Measurements from ENCODE around the gene PEX5L. TPM values are rescaled to one million over a fixed set of nuclear protein-coding genes. Genes with fewer than 3 reads are reported as not detected.

The PEX5L gene
- total and polyA plus RNA-seq, 12 donors, result 0.03 to 1.1 (median 0.16) TPM; not detected in 3

GRCh38 chr3:179871782-179872181 is 165.0 kb downstream of the PEX5L start:
- Histone ChIP-seq H3K36me3 (replicated peaks in 1 of 2) (no peaks in the 10 kb centered on the region), H3K4me1 (replicated peaks in 1 of 2) (no peaks in the 10 kb centered on the region), H3K4me3 (no peak overlapping the region), H3K27me3 (no peaks in the 10 kb centered on the region), H3K9me3 (replicated peaks in 1 of 3) (no peaks in the 10 kb centered on the region), H3K27ac (no peak overlapping the region)
- no peak for DNase-seq
- WGBS, 4 donors, result 65 to 77% (median 70%) methylated on average over 4 of the region's 4 CpGs
- intact Hi-C loops (cut with DNase I), result no loop called here
- TF ChIP-seq CTCF (IDR thresholded peaks at IDR 0.05) (no peak), POLR2A (IDR thresholded peaks at IDR 0.05) (no peak)

GRCh38 chr3:179868715-179869114 is 168.0 kb downstream of the PEX5L start:
- Histone ChIP-seq H3K36me3 (replicated peaks in 1 of 2) (no peaks in the 10 kb centered on the region), H3K27ac (no peak overlapping the region), H3K4me3 (no peak overlapping the region), H3K27me3 (no peaks in the 10 kb centered on the region), H3K9me3 (replicated peaks in 1 of 3) (no peaks in the 10 kb centered on the region), H3K4me1 (replicated peaks in 1 of 2) (no peaks in the 10 kb centered on the region)
- DNase-seq, result no peak
- 51 to 63% (median 55%) methylated on average over 5 of the region's 5 CpGs for WGBS, 4 donors
- intact Hi-C loops (cut with DNase I), result no loop called here
- TF ChIP-seq POLR2A (IDR thresholded peaks at IDR 0.05) (no peak), CTCF (IDR thresholded peaks at IDR 0.05) (no peak)

GRCh38 chr3:179867961-179868360 is 168.8 kb downstream of the PEX5L start:
- DNase-seq, result no peak
- Histone ChIP-seq H3K36me3 (replicated peaks in 1 of 2) (no peaks in the 10 kb centered on the region), H3K4me1 (replicated peaks in 1 of 2) (no peaks in the 10 kb centered on the region), H3K4me3 (no peak overlapping the region), H3K9me3 (replicated peaks in 1 of 3) (no peaks in the 10 kb centered on the region), H3K27ac (no peak overlapping the region), H3K27me3 (no peaks in the 10 kb centered on the region)
- no peak for TF ChIP-seq CTCF (IDR thresholded peaks at IDR 0.05)
- no peak for TF ChIP-seq POLR2A (IDR thresholded peaks at IDR 0.05)
- intact Hi-C loops (cut with DNase I), result no loop called here
- 88 to 100% (median 93%) methylated on average over 1 of the region's 1 CpG for WGBS, 4 donors

GRCh38 chr3:179865861-179866505 is 170.8 kb downstream of the PEX5L start:
- WGBS, 4 donors, result 62 to 71% (median 68%) methylated on average over 5 of the region's 5 CpGs

More at GRCh38 chr3:179865861-179866505, 170.8 kb downstream of the PEX5L start:
- H3K4me1 ChIP-seq (replicated peaks in 1 of 2), result no peaks in the 10 kb centered on the region
- intact Hi-C loops (cut with DNase I), result no loop called here
- no peak overlapping the region for H3K27ac ChIP-seq
- no peak for TF ChIP-seq POLR2A (IDR thresholded peaks at IDR 0.05)
- TF ChIP-seq CTCF (IDR thresholded peaks at IDR 0.05), result no peak
- no peak overlapping the region for H3K4me3 ChIP-seq
- no peaks in the 10 kb centered on the region for H3K9me3 ChIP-seq (replicated peaks in 1 of 3)
- DNase-seq, result no peak
- H3K36me3 ChIP-seq (replicated peaks in 1 of 2), result no peaks in the 10 kb centered on the region
- H3K27me3 ChIP-seq, result no peaks in the 10 kb centered on the region

Measured in adrenal gland (tissue), 12 donors.